NCI-H460 (cell line): ENCODE measurements around the gene KIF17. TPM values are rescaled to one million over a fixed set of nuclear protein-coding genes. Genes with fewer than 3 reads are reported as not detected.
"Not testable (repeated sequence)": the region's sequence is repeated elsewhere in the genome, so short reads cannot be mapped to it uniquely, and the experiment has no call there.

Experiments used
- DNase-seq: peaks from one replicate; pipeline ENCODE4 v3.0.0-alpha.2; 2016; ENCODE audit warnings: low read depth; ENCODE audit errors: extremely low read depth
- total RNA-seq: library from RNA; depleted of rRNA; stranded (reverse); fragments of >200 nt; shearing (Covaris generic); gene quantifications from 2 replicates; pipeline ENCODE4 v1.2.3, GENCODE V29; 2014

The KIF17 gene
- total RNA-seq, 1 experiment from 2014 or later = 0.25 TPM

DNA sequence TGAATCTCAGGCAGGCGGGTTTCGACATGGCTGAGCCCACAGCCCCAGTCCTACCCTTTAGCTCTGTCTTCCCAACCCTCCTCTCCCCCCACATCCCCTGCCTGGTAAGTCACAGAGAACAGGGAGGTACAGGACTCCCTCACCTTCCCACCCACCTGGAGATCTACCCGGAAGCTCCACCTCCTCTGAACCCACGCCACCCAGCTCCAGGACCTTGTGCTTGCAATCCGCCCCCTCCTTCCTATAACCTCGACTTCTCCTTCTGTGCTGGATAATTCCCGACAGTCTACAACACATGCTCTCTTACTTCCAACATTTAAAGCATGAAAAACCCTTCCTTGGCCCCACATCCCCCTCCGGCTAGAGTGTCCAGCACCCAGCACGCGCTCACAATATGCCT is 22.3 kb downstream of the KIF17 start:
- DNase-seq = no peak

- DNase-seq = no peak
Observed at GRCh38 chr1:20693623-20694022, 24.2 kb downstream of the KIF17 start.

DNA sequence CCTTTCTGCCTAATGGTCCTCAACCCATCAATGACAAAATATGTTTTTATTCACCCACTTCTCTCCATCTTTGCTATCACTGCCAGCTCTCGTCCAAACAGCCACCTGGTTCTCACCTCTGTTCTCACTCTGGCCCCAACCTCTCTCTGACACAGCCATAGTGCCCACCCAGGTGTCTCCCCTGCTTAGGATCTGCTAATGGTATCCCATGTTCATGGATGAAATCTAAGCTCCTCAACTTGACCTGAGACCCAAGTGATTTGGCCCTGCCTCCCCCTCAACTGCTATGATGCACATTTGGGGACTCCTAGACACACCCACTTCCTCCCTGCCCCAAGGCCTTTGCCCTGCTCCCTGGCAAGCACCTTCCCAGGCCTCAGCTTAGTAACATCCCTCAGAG is 25.9 kb downstream of the KIF17 start:
- no peak for DNase-seq

GRCh38 chr1:20689645-20690056 is 28.2 kb downstream of the KIF17 start:
- DNase-seq = no peak

DNA sequence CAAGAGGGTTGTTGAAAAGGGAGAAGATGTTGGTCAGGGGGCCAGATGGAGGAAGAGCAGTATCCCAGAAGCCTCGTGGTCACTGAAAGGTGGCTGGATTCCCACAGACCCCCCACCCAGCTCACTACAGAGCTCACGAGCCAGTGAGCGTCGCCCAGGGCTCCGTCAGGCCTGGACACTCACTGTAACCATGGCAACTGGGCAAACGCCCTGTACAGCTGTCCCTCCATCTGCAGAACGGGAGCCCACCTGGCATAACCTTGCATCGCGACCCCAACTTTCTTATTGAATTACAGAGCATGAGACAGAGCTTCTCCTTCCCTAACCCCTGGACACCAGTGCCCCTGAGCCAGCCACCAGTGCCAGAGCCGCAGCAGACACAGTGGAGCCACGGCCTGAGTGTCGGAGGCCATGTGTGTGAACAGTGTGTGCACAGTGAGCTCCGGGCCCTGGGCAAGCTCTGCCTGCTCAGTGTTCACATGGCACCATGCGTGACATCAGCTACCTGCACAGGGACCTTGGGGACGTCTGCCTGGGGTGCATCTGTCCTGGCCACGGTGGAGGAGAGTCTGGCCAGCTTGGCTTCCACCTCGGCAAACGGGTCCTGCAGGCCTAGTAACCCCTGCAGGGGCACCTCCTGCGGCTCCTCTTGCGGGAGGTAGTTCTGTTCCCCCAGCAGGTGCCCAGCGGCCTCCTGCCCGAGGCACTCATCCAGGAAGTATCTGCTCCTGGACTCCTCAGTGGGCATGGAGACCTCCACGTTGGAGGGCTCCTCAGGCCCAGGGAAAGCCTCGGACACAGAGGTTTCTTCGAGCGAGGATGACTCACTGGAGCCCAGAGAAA is 30.7 kb downstream of the KIF17 start:
- DNase-seq = no peak

GRCh38 chr1:20685741-20686140 is 32.1 kb downstream of the KIF17 start:
- no peak for DNase-seq

GRCh38 chr1:20685099-20685662 is 32.6 kb downstream of the KIF17 start:
- DNase-seq = no peak

DNA sequence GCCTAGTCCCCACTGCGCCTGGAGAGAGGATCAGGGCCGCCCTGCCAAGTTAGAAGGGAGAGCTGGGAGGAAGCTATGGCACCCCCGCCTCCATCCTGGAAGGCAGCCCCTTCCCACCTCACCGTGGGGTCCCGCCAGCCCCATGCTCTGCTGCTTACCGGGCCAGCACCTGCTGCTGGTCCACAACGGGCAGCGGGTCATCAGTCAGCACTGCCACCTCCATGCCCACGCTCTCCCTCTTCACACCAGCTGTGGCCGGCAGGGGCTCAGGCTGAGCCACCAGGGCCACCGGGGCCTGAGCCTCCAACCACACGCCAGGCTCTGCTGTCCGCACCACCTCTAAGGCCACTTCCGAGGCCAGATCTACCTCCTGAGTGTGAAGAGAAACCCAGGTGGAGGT is 33.2 kb downstream of the KIF17 start:
- DNase-seq = no peak

DNA sequence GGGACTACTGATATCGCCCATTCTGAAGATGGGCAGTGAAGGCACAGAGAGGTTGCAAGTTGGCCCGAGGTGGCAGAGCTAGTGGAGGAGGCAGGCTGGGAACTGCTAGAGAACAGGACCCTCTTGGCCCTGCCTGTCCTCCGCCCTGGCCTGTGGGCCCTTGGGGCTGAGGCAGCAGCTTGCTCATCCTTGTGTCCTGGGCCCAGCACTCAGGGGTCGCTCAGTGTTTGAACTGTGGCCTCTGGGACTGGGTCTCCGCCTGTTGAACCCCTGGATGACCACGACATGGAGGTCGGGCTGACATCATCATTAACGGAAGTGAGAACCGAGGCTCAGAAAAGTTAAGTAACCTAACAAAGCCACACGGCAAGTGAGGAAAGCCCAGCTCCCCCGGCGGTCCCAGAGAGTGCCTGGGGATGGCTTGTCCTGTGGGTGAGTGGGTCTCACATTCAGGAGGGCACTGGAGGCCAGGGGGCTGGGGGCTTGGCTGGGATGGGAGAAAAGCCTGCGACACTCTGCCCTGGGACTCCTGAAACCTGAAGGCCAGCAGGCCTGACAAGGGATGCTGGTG is 33.7 kb downstream of the KIF17 start:
- DNase-seq = no peak

GRCh38 chr1:20683614-20684013 is 34.2 kb downstream of the KIF17 start:
- DNase-seq = no peak

DNA sequence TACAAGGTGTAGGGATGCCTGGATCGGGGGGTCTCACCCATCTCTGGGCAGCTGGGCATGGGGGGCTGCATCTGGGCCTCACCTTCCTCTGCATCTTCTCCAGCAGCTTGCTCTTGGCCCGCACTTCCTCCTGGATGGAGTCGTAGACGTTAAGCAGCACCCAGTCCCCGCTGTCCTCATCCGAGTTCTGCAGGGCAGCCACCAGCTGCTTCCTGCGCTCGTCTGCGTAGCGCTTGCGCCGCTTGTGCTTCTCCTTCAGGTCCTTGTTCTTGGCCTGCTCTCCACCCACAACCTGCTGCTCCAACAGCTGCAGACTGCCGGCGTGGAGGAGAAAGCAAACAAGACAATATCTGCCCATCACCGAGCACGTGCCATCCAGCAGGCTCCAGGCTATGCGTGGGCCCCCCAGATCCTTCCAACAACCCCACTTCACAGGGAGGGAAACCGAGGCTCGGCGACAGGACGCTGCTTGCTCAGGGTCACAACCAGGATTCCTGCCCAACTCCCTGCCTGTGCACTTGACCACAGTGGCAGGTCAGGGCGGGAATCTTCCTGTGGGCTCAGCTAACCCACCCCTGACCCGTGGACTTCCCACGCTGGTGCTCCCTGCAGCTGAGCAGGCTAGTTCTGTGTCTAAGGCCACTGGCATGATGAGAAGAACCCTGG is 35.1 kb downstream of the KIF17 start:
- no peak for DNase-seq

- no peak for DNase-seq
Observed at GRCh38 chr1:20681999-20682398, 35.8 kb downstream of the KIF17 start.

GRCh38 chr1:20680269-20680668 is 37.5 kb downstream of the KIF17 start:
- no peak for DNase-seq

- DNase-seq = no peak
Observed at GRCh38 chr1:20678599-20678998, 39.2 kb downstream of the KIF17 start.

- not testable (repeated sequence) for DNase-seq
Observed at GRCh38 chr1:20673626-20674025, 44.2 kb downstream of the KIF17 start.

DNA sequence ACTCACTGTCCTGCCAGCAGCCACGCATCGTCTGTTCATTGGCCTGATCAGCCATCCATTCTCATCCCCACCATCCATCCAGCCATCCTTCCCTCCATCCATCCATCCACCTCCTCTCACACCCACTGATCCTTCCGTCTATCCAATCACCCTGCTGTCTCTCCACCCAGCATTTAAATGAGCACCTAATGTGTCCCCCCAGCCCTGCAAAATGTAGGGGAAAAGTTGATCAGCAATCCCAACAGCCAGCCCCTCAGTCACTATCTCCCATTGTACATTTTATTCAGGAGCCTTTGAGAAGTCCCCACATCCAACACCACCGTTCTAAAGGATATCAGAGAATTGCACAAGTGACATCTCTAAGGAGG is 45.6 kb downstream of the KIF17 start:
- no peak for DNase-seq

DNA sequence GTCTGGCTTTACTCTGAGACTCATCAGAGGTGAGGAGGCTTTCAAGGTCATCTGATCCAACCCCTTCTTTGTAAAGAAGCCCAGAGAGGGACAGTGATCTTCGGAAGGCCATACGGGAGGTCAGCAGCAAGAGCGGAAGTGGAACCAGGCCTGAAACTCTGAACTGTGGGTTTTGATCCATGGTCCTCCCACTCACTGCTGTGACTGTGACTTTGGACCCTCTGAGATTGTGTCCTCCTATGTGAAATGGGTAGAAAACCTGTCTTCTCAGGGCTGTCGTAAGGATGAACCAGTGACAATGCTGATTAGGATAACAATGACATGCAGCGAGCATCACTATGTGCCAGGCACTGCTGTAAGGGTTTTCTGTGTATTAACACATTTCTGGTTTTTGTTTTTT is 46.9 kb downstream of the KIF17 start:
- DNase-seq = no peak

DNA sequence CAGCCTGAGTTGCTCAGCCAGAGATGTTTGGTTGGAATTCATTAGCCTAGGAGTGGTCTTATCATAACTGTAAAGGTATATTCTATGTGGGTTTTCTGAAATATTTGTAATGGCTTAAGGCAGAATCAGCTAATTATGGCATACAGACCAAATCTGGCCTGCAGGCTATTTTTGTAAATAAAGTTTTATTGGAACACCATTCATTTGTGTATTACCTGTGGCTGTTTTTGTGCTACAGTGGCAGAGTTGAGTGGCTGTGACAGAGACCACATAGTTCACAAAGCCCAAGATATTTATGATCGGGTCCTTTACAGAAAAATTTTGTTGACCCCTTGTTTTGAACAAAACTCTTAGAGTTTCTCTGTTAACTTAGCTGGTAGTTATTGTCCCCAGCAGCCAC is 49.2 kb downstream of the KIF17 start:
- DNase-seq = no peak

GRCh38 chr1:20666804-20667203 is 51.0 kb downstream of the KIF17 start:
- DNase-seq = peak; percentile 2

DNA sequence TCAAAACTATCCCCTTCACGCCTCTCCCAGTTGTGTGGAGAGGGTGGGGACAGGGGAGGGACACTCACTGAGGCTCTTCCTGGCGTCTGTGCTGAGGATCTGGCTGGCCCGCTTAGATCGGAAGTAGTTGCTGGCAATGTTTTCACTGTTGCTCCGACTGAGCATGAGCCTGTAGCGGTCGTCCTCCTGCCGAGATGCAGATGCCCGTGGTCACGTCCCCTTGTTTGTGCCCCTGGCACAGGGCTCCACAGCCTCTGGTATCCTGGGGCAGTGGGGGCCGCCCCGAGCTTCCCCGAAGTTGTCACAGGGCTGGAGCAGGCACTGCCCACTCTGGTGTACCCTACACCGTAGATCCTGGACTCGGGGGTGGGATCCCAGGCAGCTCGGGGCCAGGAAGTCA is 51.7 kb downstream of the KIF17 start:
- DNase-seq = no peak

DNA sequence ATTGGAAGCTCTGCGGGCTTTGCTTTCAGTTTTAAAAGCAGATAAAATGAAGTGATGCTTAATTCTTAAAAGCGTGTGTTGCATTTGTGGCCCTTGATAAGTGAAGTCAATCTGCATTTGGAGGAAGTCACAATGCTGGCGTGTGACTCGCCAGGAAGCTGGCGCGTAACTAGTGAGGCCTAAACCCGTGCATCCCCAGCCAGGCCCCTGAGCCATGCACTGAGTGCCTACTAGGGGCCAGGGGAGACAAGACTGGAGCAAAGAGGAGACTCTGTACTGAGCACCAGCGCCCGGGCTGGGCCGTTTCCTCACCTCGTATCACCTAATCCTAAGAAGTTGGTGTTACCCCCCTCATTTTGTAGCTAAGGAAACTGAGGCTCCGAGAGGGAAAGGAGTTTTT is 52.1 kb downstream of the KIF17 start:
- no peak for DNase-seq
